ENCODE results near the gene P2RX5. TPM values are rescaled to one million over a fixed set of nuclear protein-coding genes. Genes with fewer than 3 reads are reported as not detected.

The P2RX5 gene
- total and polyA plus RNA-seq, 2 donors (not counting 3 experiments of a cell fraction or from before 2014, with no cell fraction given): 0.19 to 0.22 TPM

GRCh38 chr17:3636154-3636907, 59.6 kb downstream of the P2RX5 start, which contains the start of the genes CTNS and SHPK:
TSS of gene CTNS (plus strand) at chr17:3636760. CDS start at chr17:3640207, 3,447 bp downstream.
TSS of gene SHPK (minus strand) at chr17:3636250. CDS start at chr17:3636219, 31 bp downstream.
- Histone ChIP-seq H3K27ac (ENCODE audit: insufficient read depth, low read depth, low read length) (peak within 1 kb of the TSS; percentile 90), H3K36me3 (ENCODE audit: control insufficient read depth in 2 of 2, extremely low read depth in 1 of 2, insufficient read depth in 2 of 2, low read length in 2 of 2) (peaks cover 0 to 3% of the 10 kb centered on the region in 2 experiments), H3K4me3 (replicated peaks in 1 of 3; ENCODE audit: insufficient read depth in 1 of 3, low read depth in 1 of 3, low read length in 3 of 3) (peak within 1 kb of the TSS; percentile 65 to 83 (median 71)), H3K79me2 (ENCODE audit: control insufficient read depth, insufficient read depth, low read length) (peaks cover 20% of the 10 kb centered on the region), H4K20me1 (replicated peaks; ENCODE audit: control insufficient read depth, extremely low read depth, insufficient read depth, low read length) (no peaks in the 10 kb centered on the region), H3K4me1 (ENCODE audit: control insufficient read depth, extremely low read depth, insufficient read depth, low read length) (peaks cover 12% of the 10 kb centered on the region), H3K4me2 (ENCODE audit: insufficient read depth, low read length) (peak within 1 kb of the TSS; percentile 96), H3K27me3 (ENCODE audit: control insufficient read depth in 2 of 2, insufficient read depth in 2 of 2, low read length in 2 of 2) (no peaks in the 10 kb centered on the region), H3K9me3 (replicated peaks; ENCODE audit: control insufficient read depth, insufficient read depth, low read length) (no peaks in the 10 kb centered on the region), H3K9ac (replicated peaks; ENCODE audit: extremely low read depth, insufficient read depth, low read length) (peak within 1 kb of the TSS; percentile 99), H2AFZ (ENCODE audit: low read depth, low read length) (peak within 1 kb of the TSS; percentile 88), H3K9me1 (replicated peaks; ENCODE audit: control insufficient read depth, extremely low read depth, insufficient read depth, low read length) (no peaks in the 10 kb centered on the region)
- ChIA-PET POLR2A (interaction anchor here (0.9 to 2.1 kb wide), 3 partner anchors 11 to 31 kb away, joined by 3 to 18 read pairs (median 3); no protein-coding TSS in a partner anchor), CTCF (interaction anchor here (0.6 to 2.5 kb wide), 8 partner anchors 9 to 588 kb away, joined by 3 to 15 read pairs (median 6); partner anchors contain the start of genes P2RX5 and TAX1BP3)
- TF ChIP-seq, protein P1, sequence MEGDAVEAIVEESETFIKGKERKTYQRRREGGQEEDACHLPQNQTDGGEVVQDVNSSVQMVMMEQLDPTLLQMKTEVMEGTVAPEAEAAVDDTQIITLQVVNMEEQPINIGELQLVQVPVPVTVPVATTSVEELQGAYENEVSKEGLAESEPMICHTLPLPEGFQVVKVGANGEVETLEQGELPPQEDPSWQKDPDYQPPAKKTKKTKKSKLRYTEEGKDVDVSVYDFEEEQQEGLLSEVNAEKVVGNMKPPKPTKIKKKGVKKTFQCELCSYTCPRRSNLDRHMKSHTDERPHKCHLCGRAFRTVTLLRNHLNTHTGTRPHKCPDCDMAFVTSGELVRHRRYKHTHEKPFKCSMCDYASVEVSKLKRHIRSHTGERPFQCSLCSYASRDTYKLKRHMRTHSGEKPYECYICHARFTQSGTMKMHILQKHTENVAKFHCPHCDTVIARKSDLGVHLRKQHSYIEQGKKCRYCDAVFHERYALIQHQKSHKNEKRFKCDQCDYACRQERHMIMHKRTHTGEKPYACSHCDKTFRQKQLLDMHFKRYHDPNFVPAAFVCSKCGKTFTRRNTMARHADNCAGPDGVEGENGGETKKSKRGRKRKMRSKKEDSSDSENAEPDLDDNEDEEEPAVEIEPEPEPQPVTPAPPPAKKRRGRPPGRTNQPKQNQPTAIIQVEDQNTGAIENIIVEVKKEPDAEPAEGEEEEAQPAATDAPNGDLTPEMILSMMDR (IDR thresholded peaks at IDR 0.05; ENCODE audit: extremely low read depth in 1 of 2, insufficient read depth in 1 of 2, low read depth in 1 of 2, low read length in 2 of 2): no peak
- peak; percentile 57 for TF ChIP-seq POLR2A (IDR thresholded peaks at IDR 0.05; ENCODE audit: low read depth, low read length)
- TF ChIP-seq FOS (IDR thresholded peaks at IDR 0.05; ENCODE audit: borderline replicate concordance, insufficient read depth, low read length): no peak
- TF ChIP-seq, protein P2, sequence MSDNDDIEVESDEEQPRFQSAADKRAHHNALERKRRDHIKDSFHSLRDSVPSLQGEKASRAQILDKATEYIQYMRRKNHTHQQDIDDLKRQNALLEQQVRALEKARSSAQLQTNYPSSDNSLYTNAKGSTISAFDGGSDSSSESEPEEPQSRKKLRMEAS (IDR thresholded peaks at IDR 0.05; ENCODE audit: insufficient read depth, insufficient read length): peak; percentile 87
- TF ChIP-seq POLR2AphosphoS5 (IDR thresholded peaks at IDR 0.05; ENCODE audit: insufficient read depth, low read depth, low read length): peak; percentile 64
- TF ChIP-seq JUN (IDR thresholded peaks at IDR 0.05; ENCODE audit: borderline replicate concordance, insufficient read depth, insufficient read length, low read depth): no peak
- dilution Hi-C loops (cut with MboI; ENCODE audit: extremely low pct_ligation_motif_present, low sequenced_read_pairs) (no loop called here), intact Hi-C loops (cut with micrococcal nuclease) (loop anchor here (1.0 kb wide), 1 partner anchor 32 kb away; the partner anchor contains the start of genes EMC6 and TAX1BP3)
- DNase-seq (ENCODE audit: low read depth, low spot score) (peak; percentile 95), FAIRE-seq (peak; percentile 96)
- no TSS peak for BruUV-seq (replicated peaks)

Measured in endothelial cell of umbilical vein (primary cell).